ENCODE data around the gene CTTN. TPM values are rescaled to one million over a fixed set of nuclear protein-coding genes. Genes with fewer than 3 reads are reported as not detected.

Gene CTTN
- total and polyA plus RNA-seq, 12 donors, result 68.5 to 173 (median 146) TPM

DNA sequence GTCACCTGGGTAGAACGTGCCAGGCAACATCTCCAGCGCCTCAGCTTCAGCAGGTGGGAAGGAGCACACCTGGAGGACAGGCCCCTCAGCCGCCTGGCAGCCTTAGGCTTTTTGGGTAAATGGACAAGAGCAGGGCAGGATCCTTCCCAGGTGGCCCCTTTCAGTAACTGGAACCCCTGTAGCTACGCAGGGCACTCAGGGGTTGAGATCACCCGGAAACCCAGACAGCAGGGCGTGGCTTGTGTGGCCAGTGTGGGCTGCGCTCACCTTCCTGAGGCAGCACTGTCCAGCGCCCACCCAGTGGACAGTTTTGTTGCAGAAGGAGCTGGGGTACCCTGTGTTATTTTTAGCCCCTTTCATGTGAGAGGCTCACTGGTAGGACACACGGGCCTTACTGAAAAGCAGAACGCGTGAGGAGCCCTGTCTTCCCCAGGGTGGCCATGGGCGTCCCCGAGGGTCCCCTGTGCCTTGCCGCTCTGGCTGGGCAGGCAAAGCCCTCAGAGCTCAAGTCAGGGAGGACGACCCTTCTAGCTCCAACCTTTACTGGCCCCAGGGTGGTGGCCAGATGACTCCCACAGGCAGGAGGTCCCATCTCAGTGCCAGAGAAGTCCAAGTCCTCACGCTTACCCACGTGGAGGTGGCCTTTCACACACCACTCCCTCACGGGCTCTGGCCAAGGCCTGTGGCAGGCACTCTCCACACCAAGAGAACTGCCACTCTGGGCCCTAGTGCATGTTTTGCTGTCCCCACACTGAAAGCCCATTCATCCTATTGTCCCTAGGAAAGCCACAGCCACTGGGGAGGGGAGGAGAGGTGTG lies 75.8 kb downstream of the CTTN start:
- Histone ChIP-seq H3K9me3 (no peaks in the 10 kb centered on the region), H3K27me3 (no peaks in the 10 kb centered on the region), H3K27ac (no peak overlapping the region), H3K4me3 (no peak overlapping the region), H3K4me1 (peaks cover 0 to 26% (median 6%) of the 10 kb centered on the region in 9 donors), H3K36me3 (no peaks in the 10 kb centered on the region)
- WGBS, 2 donors, result 80 to 83% methylated on average over 18 of the region's 18 CpGs
- ATAC-seq, result no peak
- no peak for TF ChIP-seq CTCF (IDR thresholded peaks at IDR 0.05)
- intact Hi-C loops (cut with DNase I), result no loop called here
- DNase-seq, result no peak

GRCh38 chr11:70474710-70475109 lies 76.4 kb downstream of the CTTN start:
- no peak for DNase-seq
- Histone ChIP-seq H3K36me3 (no peaks in the 10 kb centered on the region), H3K4me3 (no peak overlapping the region), H3K9me3 (no peaks in the 10 kb centered on the region), H3K27me3 (no peaks in the 10 kb centered on the region), H3K4me1 (peaks cover 0 to 24% (median 6%) of the 10 kb centered on the region in 9 donors), H3K27ac (no peak overlapping the region)
- intact Hi-C loops (cut with DNase I), result no loop called here
- 81 to 88% methylated on average over 8 of the region's 8 CpGs for WGBS, 2 donors
- TF ChIP-seq CTCF (IDR thresholded peaks at IDR 0.05), result no peak
- ATAC-seq, result no peak

- no peak for DNase-seq
- 77 to 90% methylated on average over 4 of the region's 4 CpGs for whole genome bisulfite sequencing, 2 donors
- H3K4me1 ChIP-seq, result peaks cover 0 to 18% (median 6%) of the 10 kb centered on the region in 9 donors
- H3K4me3 ChIP-seq, result no peak overlapping the region
- peak in 2 of 8 donors; percentile 33 to 38 for ATAC-seq
- no peaks in the 10 kb centered on the region for H3K36me3 ChIP-seq
- H3K27me3 ChIP-seq, result no peaks in the 10 kb centered on the region
- TF ChIP-seq CTCF (IDR thresholded peaks at IDR 0.05), result no peak
- peak overlapping the region in 2 of 10 donors; percentile 58 to 63 for H3K27ac ChIP-seq
- H3K9me3 ChIP-seq, result no peaks in the 10 kb centered on the region
- intact Hi-C loops (cut with DNase I), result no loop called here
Observed at GRCh38 chr11:70476669-70477068, 78.3 kb downstream of the CTTN start.

- H3K36me3 ChIP-seq, result no peaks in the 10 kb centered on the region
- H3K27ac ChIP-seq, result peak overlapping the region in 5 of 10 donors; percentile 11 to 63 (median 53)
- WGBS, 2 donors, result 90 to 95% methylated on average over 6 of the region's 6 CpGs
- H3K9me3 ChIP-seq, result no peaks in the 10 kb centered on the region
- intact Hi-C loops (cut with DNase I), result no loop called here
- H3K27me3 ChIP-seq, result no peaks in the 10 kb centered on the region
- no peak for TF ChIP-seq CTCF (IDR thresholded peaks at IDR 0.05)
- DNase-seq (no peak), ATAC-seq (no peak)
- peaks cover 0 to 23% (median 7%) of the 10 kb centered on the region in 9 donors for H3K4me1 ChIP-seq
- no peak overlapping the region for H3K4me3 ChIP-seq
Observed at GRCh38 chr11:70477176-70477575, 78.8 kb downstream of the CTTN start.
